Endodermal cell (in vitro differentiated cells): ENCODE results near the gene BSPH1. TPM values are rescaled to one million over a fixed set of nuclear protein-coding genes. Genes with fewer than 3 reads are reported as not detected.

Experiments
- DNase-seq: peaks from one replicate; pipeline ENCODE4 v3.0.0-alpha.2; 2017
- H3K27ac ChIP-seq: 2 replicates; pipeline ENCODE4 v1.5.1; 2013; ENCODE audit warnings: mild to moderate bottlenecking, low read depth, low read length, moderate library complexity
- H3K27me3 ChIP-seq: 2 replicates; pipeline ENCODE4 v1.6.1; 2013; ENCODE audit warnings: mild to moderate bottlenecking, low read length, moderate library complexity; ENCODE audit not compliant: insufficient read depth, control insufficient read depth, poor library complexity, severe bottlenecking
- H3K36me3 ChIP-seq: 2 replicates; pipeline ENCODE4 v1.7.0; 2013; ENCODE audit warnings: mild to moderate bottlenecking, low read length, moderate library complexity; ENCODE audit not compliant: control insufficient read depth, insufficient read depth
- H3K4me1 ChIP-seq: one replicate; pipeline ENCODE4 v1.7.0; 2013; ENCODE audit warnings: low read length; ENCODE audit not compliant: control insufficient read depth, insufficient read depth
- H3K4me3 ChIP-seq: 2 replicates; pipeline ENCODE4 v1.5.1; 2013; ENCODE audit warnings: mild to moderate bottlenecking, low read length, moderate library complexity
- H3K9ac ChIP-seq: 2 replicates; pipeline ENCODE4 v1.6.1; 2013; ENCODE audit warnings: mild to moderate bottlenecking, low read length, moderate library complexity; ENCODE audit not compliant: poor library complexity, severe bottlenecking; ENCODE audit errors: extremely low read depth
- H3K9me3 ChIP-seq: 2 replicates; pipeline ENCODE4 v1.6.1; 2013; ENCODE audit warnings: mild to moderate bottlenecking, low read length, moderate library complexity; ENCODE audit not compliant: control insufficient read depth
- H3K27ac Mint-ChIP-seq: 2 replicates; pipeline ENCODE4 v1.8.0; 2020; ENCODE audit warnings: mixed read lengths
- H3K27me3 Mint-ChIP-seq: 2 replicates; pipeline ENCODE4 v1.8.0; 2021; ENCODE audit warnings: mild to moderate bottlenecking, mixed read lengths; ENCODE audit not compliant: insufficient read depth
- H3K36me3 Mint-ChIP-seq: 2 replicates; pipeline ENCODE4 v1.8.0; 2020; ENCODE audit warnings: low read depth, mixed read lengths
- H3K4me1 Mint-ChIP-seq: 2 replicates; pipeline ENCODE4 v1.8.0; 2020; ENCODE audit warnings: mixed read lengths
- H3K4me3 Mint-ChIP-seq: 2 replicates; pipeline ENCODE4 v1.8.0; 2020; ENCODE audit warnings: mild to moderate bottlenecking, moderate library complexity, mixed read lengths
- H3K9me3 Mint-ChIP-seq: 2 replicates; pipeline ENCODE4 v1.8.0; 2020; ENCODE audit warnings: mild to moderate bottlenecking, mixed read lengths
- WGBS, 2 experiments: methylation state at CpG; one replicate each; pipeline versions ENCODE4 v1.1.5 to v1.1.7; 2013; ENCODE audit warnings: missing lambda C conversion rate in 2 of 2, mixed read lengths in 1 of 2; ENCODE audit not compliant: insufficient coverage in 1 of 2, insufficient read length in 1 of 2; 5-methylcytosine and 5-hydroxymethylcytosine counted together
- total RNA-seq, 2 donors: library from RNA; stranded (reverse); fragmentation: NEBNext Ultra II Directional in 1 of 2; extraction: Animal tissue kit (Norgen Biotek cat#: 25700) in 1 of 2; gene quantifications; 2 replicates in 1 of 2; 3 replicates in 1 of 2; pipeline ENCODE4 v1.2.1, GENCODE V29; 2021
- TF ChIP-seq, protein P1 (sequence below): fragments of 200-600 bp; sonication (generic); conservative IDR thresholded peaks from 2 replicates; pipeline ENCODE4 v1.5.0; 2021; ENCODE audit warnings: antibody characterized with exemption, mild to moderate bottlenecking

The BSPH1 gene
- total RNA-seq, 2 donors from 2014 or later = not detected

DNA sequence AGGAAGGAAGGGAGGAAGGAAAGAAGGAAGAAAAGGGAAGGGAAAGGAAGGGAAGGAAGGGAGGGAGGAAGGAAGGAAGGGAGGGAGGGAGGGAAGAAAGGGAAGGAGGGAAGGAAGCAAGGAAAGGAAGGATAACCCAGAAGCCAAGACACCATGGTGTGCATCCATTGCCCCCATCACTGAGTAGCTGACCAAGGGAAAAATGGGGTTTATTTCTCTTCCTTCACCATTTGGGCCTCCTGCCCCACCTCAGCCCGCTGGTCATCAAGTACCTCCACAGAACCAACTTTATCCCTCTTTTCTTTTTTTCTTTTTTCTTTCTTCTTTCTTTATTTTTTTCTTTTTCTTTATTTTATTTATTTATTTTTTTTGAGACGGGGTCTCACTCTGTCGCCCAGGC lies 31.5 kb upstream of the BSPH1 start:
- peaks cover 55% of the 10 kb centered on the region for H3K27me3 Mint-ChIP-seq

DNA sequence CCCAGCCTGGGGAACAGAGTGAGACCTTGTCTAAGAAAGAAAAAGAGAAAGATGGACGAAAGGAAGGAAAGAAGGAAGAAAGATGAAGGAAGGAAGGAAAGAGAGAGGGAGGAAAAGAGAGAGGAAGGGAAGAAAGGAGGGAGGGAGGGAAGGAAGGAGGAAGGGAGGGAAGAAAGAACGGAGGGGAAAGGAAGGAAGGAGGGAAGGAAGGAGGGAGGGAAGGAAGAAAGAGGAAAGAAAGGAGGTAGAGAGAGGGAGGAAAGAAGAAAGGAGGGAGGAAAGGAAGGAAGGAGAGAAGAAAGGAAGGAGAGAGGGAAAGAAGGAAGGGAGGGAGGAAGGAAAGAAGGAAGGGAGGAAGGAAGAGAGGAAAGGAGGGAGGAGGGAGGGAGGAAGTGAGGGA lies 31.0 kb upstream of the BSPH1 start:
- H3K27me3 Mint-ChIP-seq = peaks cover 60% of the 10 kb centered on the region
- H3K9me3 ChIP-seq = no peaks in the 10 kb centered on the region
- 72 to 84% methylated on average over 2 of the region's 2 CpGs for WGBS, 2 experiments
- H3K4me3 Mint-ChIP-seq = no peak overlapping the region
- TF ChIP-seq, protein P1, sequence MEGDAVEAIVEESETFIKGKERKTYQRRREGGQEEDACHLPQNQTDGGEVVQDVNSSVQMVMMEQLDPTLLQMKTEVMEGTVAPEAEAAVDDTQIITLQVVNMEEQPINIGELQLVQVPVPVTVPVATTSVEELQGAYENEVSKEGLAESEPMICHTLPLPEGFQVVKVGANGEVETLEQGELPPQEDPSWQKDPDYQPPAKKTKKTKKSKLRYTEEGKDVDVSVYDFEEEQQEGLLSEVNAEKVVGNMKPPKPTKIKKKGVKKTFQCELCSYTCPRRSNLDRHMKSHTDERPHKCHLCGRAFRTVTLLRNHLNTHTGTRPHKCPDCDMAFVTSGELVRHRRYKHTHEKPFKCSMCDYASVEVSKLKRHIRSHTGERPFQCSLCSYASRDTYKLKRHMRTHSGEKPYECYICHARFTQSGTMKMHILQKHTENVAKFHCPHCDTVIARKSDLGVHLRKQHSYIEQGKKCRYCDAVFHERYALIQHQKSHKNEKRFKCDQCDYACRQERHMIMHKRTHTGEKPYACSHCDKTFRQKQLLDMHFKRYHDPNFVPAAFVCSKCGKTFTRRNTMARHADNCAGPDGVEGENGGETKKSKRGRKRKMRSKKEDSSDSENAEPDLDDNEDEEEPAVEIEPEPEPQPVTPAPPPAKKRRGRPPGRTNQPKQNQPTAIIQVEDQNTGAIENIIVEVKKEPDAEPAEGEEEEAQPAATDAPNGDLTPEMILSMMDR = no peak
- H3K27ac Mint-ChIP-seq = no peak overlapping the region
- no peak overlapping the region for H3K9ac ChIP-seq
- H3K36me3 ChIP-seq = no peaks in the 10 kb centered on the region
- no peaks in the 10 kb centered on the region for H3K27me3 ChIP-seq
- no peak for DNase-seq
- no peak overlapping the region for H3K4me3 ChIP-seq
- H3K27ac ChIP-seq = no peak overlapping the region
- H3K4me1 ChIP-seq = no peaks in the 10 kb centered on the region
- no peaks in the 10 kb centered on the region for H3K9me3 Mint-ChIP-seq
- H3K4me1 Mint-ChIP-seq = no peaks in the 10 kb centered on the region
- no peaks in the 10 kb centered on the region for H3K36me3 Mint-ChIP-seq

More for the DNA sequence above, 31.5 kb upstream of the BSPH1 start:
- Mint-ChIP-seq H3K9me3 (no peaks in the 10 kb centered on the region), H3K36me3 (no peaks in the 10 kb centered on the region), H3K4me1 (no peaks in the 10 kb centered on the region), H3K27ac (no peak overlapping the region), H3K4me3 (no peak overlapping the region)
- Histone ChIP-seq H3K9ac (no peak overlapping the region), H3K27ac (no peak overlapping the region), H3K4me3 (no peak overlapping the region), H3K27me3 (no peaks in the 10 kb centered on the region), H3K9me3 (no peaks in the 10 kb centered on the region), H3K36me3 (no peaks in the 10 kb centered on the region), H3K4me1 (no peaks in the 10 kb centered on the region)
- 79% methylated on average over 3 of the region's 3 CpGs; no CpG with 5 or more reads in 1 of the 2 experiments for WGBS, 2 experiments
- TF ChIP-seq, protein P1 = no peak
- no peak for DNase-seq

DNA sequence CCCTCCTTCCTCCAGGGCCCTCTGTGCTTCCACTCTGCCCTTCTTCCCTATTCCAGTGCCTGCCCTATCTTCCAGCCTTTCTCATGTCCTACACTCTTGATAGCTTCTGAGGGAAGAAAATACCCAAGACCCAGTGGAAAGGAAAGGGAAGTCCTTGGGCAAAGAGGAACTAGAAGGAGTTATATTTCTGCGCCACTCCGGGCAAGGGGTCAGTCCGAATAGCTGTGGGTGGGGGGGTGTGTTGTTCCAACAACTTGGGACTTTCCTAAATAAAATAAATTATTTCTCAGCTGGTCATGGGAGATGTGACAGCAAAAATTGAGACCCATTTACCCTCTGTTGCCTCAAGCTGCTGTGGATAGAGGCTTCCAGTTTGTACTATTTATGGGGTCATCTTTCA lies 28.7 kb upstream of the BSPH1 start:
- DNase-seq = no peak
- no peak overlapping the region for H3K4me3 Mint-ChIP-seq
- Histone ChIP-seq H3K4me1 (no peaks in the 10 kb centered on the region), H3K4me3 (no peak overlapping the region), H3K36me3 (no peaks in the 10 kb centered on the region), H3K9ac (no peak overlapping the region), H3K27ac (no peak overlapping the region), H3K27me3 (peaks cover 5% of the 10 kb centered on the region), H3K9me3 (no peaks in the 10 kb centered on the region)
- H3K4me1 Mint-ChIP-seq = no peaks in the 10 kb centered on the region
- no peaks in the 10 kb centered on the region for H3K36me3 Mint-ChIP-seq
- H3K27me3 Mint-ChIP-seq = peaks cover 72% of the 10 kb centered on the region
- 86% methylated on average over 3 of the region's 3 CpGs; no CpG with 5 or more reads in 1 of the 2 experiments for WGBS, 2 experiments
- TF ChIP-seq, protein P1 = no peak
- no peak overlapping the region for H3K27ac Mint-ChIP-seq
- H3K9me3 Mint-ChIP-seq = no peaks in the 10 kb centered on the region
